Activated naive CD8-positive, alpha-beta T cell treated with anti-CD3 and anti-CD28 coated beads, Interleukin-2, amount 50 U/mL, for 24 hours (primary cell): ENCODE measurements around the gene FSTL3.

Experiments
- ATAC-seq: fragments of 150-1000 bp; cut with Tn5 transposase; one replicate; pipeline ENCODE4 v1.10.0; 2021
- DNase-seq: peaks from one replicate; pipeline ENCODE4 v3.0.0; 2021
- H3K27ac Mint-ChIP-seq: one replicate; pipeline ENCODE4 v1.8.0; 2021; ENCODE audit warnings: mild to moderate bottlenecking, mixed read lengths
- H3K27me3 Mint-ChIP-seq: one replicate; pipeline ENCODE4 v1.8.0; 2021; ENCODE audit warnings: mixed read lengths
- H3K36me3 Mint-ChIP-seq: one replicate; pipeline ENCODE4 v1.8.0; 2021; ENCODE audit warnings: low read depth, mixed read lengths
- H3K4me1 Mint-ChIP-seq: one replicate; pipeline ENCODE4 v1.8.0; 2021; ENCODE audit warnings: mixed read lengths
- H3K4me3 Mint-ChIP-seq: one replicate; pipeline ENCODE4 v1.8.0; 2021; ENCODE audit warnings: mild to moderate bottlenecking, moderate library complexity, mixed read lengths
- H3K9me3 Mint-ChIP-seq: one replicate; pipeline ENCODE4 v1.8.0; 2021; ENCODE audit warnings: mixed read lengths

The FSTL3 gene

DNA sequence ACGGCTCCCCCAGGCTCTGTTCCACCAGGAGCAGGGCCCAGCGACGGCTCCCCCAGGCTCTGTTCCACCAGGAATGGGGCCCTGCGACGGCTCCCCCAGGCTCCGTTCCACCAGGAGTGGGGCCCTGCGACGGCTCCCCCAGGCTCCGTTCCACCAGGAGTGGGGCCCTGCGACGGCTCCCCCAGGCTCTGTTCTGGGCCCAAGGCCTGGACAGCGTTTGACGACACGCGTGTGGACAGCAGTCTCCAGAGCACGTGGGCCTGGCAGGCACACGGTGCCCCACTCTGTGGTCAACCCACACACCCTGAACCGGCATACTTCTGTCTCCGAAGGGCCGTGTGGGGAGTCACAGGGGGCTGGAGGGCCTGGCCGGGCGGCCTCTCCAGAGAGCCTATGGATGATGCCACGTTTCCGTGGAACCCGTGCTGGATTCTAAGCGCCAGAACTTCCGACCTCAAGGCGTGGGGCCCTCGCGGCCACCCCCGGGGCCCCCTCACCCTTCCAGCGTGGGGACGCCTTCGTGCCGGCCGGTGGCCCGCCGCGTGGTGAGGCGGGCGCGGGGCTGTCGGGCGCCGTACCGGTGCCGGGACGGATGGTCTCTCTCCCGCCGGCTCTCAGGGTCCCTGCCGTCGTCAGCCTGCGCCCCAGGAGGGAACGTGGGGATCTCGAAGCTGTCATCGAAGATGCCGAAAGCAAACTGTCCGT is 24.9 kb upstream of the FSTL3 start:
- Mint-ChIP-seq H3K4me3 (no peak overlapping the region), H3K9me3 (no peaks in the 10 kb centered on the region)

DNA sequence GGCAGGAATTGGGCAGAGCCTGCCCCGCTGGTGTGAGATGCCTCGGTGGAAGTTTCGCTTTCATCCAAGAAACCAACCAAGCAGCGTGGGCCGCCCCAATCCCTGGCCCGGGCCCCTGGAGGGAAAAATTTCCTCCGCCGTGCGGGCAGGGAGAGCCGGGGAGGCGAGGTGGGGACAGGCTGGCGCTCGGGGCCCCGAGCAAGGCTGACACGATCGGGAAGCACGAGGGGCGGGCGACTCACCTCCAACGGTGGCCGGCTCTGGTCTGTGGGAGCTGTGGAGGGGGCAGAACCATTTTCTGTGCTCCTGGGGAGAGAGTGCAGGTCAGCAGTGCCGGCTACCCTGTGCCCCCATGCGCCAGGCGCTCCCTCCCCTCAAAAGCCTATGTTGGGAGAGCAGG is 24.2 kb upstream of the FSTL3 start:
- H3K27me3 Mint-ChIP-seq, result no peaks in the 10 kb centered on the region
- DNase-seq (no peak), ATAC-seq (no peak)
- peaks cover 23% of the 10 kb centered on the region for H3K4me1 Mint-ChIP-seq
- H3K4me3 Mint-ChIP-seq, result no peak overlapping the region
- H3K36me3 Mint-ChIP-seq, result peaks cover 15% of the 10 kb centered on the region
- H3K9me3 Mint-ChIP-seq, result no peaks in the 10 kb centered on the region
- no peak overlapping the region for H3K27ac Mint-ChIP-seq

More for the DNA sequence above, 24.9 kb upstream of the FSTL3 start:
- no peaks in the 10 kb centered on the region for H3K27me3 Mint-ChIP-seq
- no peak for DNase-seq
- H3K27ac Mint-ChIP-seq, result no peak overlapping the region
- H3K36me3 Mint-ChIP-seq, result peaks cover 17% of the 10 kb centered on the region
- H3K4me1 Mint-ChIP-seq, result peaks cover 19% of the 10 kb centered on the region
- no peak for ATAC-seq

GRCh38 chr19:652467-653389 is 23.5 kb upstream of the FSTL3 start:
- DNase-seq (no peak), ATAC-seq (no peak)
- H3K27ac Mint-ChIP-seq, result no peak overlapping the region
- H3K4me1 Mint-ChIP-seq, result peaks cover 29% of the 10 kb centered on the region
- H3K27me3 Mint-ChIP-seq, result no peaks in the 10 kb centered on the region
- no peak overlapping the region for H3K4me3 Mint-ChIP-seq
- H3K9me3 Mint-ChIP-seq, result no peaks in the 10 kb centered on the region
- H3K36me3 Mint-ChIP-seq, result peaks cover 15% of the 10 kb centered on the region

DNA sequence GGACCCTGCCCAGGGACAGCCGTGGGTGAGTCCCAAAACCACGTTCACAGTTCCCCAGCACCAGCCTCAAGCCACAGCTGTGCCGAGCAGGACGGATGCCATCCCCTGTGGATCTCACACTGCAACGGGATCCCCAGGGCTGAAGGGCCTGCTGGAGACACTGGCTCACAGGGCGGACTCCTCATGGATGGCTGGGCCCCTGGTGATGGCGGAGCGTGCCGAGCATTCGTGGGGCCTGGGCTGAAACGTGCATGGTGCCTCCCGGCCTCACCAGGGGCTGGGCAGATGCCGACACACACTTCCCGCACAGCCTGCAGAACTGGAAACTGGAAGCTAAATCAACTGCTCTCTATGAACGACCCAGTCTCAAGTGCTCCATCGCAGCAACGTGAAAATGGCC is 22.8 kb upstream of the FSTL3 start:
- Mint-ChIP-seq H3K9me3 (no peaks in the 10 kb centered on the region), H3K36me3 (peaks cover 15% of the 10 kb centered on the region), H3K4me3 (no peak overlapping the region), H3K27ac (no peak overlapping the region), H3K4me1 (peaks cover 31% of the 10 kb centered on the region), H3K27me3 (no peaks in the 10 kb centered on the region)
- no peak for DNase-seq
- no peak for ATAC-seq

- no peak for ATAC-seq
- no peak overlapping the region for H3K4me3 Mint-ChIP-seq
- DNase-seq, result no peak
- H3K36me3 Mint-ChIP-seq, result peaks cover 14% of the 10 kb centered on the region
- no peaks in the 10 kb centered on the region for H3K27me3 Mint-ChIP-seq
- H3K4me1 Mint-ChIP-seq, result peaks cover 48% of the 10 kb centered on the region
- no peak overlapping the region for H3K27ac Mint-ChIP-seq
- H3K9me3 Mint-ChIP-seq, result no peaks in the 10 kb centered on the region
Observed at GRCh38 chr19:655691-656090, 20.5 kb upstream of the FSTL3 start.

DNA sequence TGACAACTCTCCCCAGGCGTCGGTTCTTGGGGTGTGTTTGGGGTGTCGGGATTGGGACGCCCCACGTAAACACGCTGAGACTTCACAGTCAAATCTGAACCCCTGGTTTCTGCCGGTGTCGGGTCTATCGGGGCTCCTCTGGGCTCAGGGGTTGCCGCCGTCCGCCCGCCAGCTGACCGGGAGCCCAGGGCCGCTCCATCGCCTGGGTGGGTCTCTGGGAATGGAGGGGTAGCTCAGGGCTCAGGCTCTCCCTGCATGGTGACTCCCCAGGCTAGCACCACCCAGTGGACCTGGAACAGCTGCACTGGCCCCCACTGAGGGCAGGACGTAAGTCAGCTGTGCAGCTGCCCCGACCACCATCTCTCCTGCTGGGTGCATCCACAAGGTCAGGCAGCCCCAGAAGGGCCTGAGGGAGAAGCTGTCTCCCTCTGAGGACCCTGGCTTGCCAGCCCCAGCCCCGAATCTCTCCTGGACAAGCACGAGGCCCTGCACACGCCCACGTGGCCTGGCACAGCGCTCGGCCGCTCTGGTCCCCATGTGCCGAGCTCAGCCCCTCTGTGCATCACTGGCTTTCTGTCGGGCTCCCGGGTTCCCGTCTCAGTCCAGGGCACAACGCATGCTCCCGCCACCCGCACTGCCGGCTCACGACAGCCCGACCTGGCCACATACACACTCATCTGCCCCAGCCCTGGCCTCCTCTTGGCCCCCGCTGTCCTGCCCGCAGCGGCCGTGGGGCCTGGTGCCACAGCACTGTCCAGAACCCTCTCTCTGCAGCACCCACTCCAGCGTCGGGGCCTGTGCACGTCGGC is 19.2 kb upstream of the FSTL3 start:
- ATAC-seq (no peak), DNase-seq (no peak)
- H3K27ac Mint-ChIP-seq, result no peak overlapping the region
- H3K9me3 Mint-ChIP-seq, result no peaks in the 10 kb centered on the region
- no peaks in the 10 kb centered on the region for H3K27me3 Mint-ChIP-seq
- peaks cover 18% of the 10 kb centered on the region for H3K36me3 Mint-ChIP-seq
- H3K4me1 Mint-ChIP-seq, result peaks cover 53% of the 10 kb centered on the region
- H3K4me3 Mint-ChIP-seq, result no peak overlapping the region

DNA sequence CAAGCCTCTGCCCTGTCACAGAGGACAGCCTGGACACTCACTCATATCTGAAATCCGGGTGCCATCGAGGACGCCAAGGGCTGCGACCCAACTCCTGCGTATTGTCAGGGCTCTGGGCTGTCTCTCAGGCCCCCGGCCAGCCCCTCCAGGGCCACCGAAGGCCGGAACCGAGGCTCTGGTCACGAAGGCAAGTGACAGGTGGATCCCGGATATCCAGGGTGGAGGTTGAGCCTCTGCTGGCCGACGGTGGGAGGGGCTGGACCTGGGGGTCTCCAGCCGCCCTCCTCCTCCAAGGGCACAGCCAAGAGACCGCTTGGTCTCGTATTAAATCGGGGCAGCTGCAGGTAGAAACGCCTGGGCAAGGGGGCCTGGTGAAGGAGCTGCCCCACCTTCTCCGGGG is 18.6 kb upstream of the FSTL3 start:
- no peak overlapping the region for H3K4me3 Mint-ChIP-seq
- no peaks in the 10 kb centered on the region for H3K9me3 Mint-ChIP-seq
- H3K4me1 Mint-ChIP-seq, result peaks cover 53% of the 10 kb centered on the region
- H3K27me3 Mint-ChIP-seq, result no peaks in the 10 kb centered on the region
- peaks cover 18% of the 10 kb centered on the region for H3K36me3 Mint-ChIP-seq
- no peak for DNase-seq
- no peak overlapping the region for H3K27ac Mint-ChIP-seq
- no peak for ATAC-seq

- Mint-ChIP-seq H3K36me3 (peaks cover 18% of the 10 kb centered on the region), H3K27me3 (no peaks in the 10 kb centered on the region), H3K9me3 (no peaks in the 10 kb centered on the region), H3K4me3 (no peak overlapping the region), H3K4me1 (peaks cover 53% of the 10 kb centered on the region), H3K27ac (no peak overlapping the region)
- ATAC-seq, result no peak
- DNase-seq, result no peak
Observed at GRCh38 chr19:658059-658839, 17.9 kb upstream of the FSTL3 start.

DNA sequence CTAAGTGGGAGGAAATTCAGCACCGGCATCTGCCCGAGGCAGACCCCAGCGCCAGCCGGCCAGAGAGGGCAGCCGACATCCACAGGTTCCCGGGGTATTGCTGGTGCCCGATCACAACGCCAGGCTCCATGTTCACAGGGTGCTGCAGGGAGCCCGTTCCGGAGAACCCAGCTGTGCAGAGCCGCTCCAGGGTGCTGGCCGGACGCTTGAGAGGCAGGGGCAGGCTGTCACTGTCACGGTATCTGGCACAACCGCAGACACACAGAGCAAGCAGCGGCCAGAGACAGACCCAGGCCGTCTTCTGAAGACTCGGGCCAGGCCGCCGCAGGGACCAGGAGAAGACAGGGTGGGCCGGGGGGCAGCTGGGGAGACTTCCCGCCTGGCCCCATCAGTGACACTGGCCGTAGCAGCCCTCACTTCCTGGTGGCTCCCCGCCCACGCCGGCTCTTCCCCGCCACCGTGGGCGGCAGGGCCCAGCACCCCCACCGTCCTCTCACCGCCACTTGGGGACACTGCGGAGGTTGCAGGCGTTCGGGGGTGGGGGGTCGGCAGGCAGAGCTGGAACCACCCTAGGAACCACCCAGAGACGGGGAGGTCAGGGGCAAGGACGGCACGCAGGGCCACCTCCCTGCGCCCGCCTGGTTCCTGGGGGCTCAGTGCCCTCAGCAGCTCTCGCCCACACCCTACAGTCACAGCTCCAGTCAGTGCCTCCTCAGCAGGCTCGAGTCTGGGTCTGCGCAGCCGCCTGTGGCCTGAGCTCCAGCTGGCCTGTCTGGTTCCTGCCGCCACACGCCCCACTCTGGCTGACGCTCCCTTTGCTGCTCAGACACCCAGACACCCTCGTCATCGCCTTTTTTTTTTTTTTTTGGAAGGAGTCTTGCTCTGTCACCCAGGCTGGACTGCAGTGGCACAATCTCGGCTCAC is 17.0 kb upstream of the FSTL3 start:
- ATAC-seq (no peak), DNase-seq (no peak)
- H3K27ac Mint-ChIP-seq, result peak overlapping the region; percentile 90
- H3K9me3 Mint-ChIP-seq, result no peaks in the 10 kb centered on the region
- H3K27me3 Mint-ChIP-seq, result no peaks in the 10 kb centered on the region
- peaks cover 58% of the 10 kb centered on the region for H3K4me1 Mint-ChIP-seq
- peak overlapping the region; percentile 95 for H3K4me3 Mint-ChIP-seq
- peaks cover 14% of the 10 kb centered on the region for H3K36me3 Mint-ChIP-seq

DNA sequence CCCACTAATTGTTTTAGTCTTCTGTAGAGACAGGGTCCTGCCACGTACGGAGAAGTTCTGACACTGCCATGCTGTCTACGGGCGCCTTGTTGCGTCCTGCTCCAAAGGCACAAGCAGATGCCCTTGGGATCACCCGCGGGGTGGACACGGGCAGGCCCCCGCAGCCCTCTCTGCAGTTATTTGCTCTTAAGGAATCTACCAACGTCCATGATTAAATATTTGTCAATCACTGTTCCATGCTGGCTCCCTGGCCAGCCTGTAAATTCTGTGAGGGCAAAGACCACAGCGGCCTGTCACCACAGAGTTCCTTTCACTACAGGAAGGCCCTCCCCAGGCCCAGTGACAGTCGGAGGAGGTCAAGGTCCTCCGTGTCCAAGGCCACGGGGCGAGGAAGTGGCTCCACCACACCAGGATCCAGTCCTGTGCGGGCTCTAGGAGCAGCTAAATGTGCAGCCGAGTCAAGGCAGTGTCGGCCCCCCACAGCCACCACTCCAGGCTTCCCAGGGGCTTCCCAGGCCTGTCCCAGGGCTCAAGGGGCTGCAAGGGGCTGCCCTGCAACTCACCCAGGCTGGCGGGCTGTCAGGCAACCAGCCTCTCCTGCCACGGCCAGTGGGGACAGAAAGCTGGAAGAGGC is 15.3 kb upstream of the FSTL3 start:
- no peaks in the 10 kb centered on the region for H3K9me3 Mint-ChIP-seq
- H3K27ac Mint-ChIP-seq, result peak overlapping the region; percentile 90
- peaks cover 7% of the 10 kb centered on the region for H3K36me3 Mint-ChIP-seq
- DNase-seq (no peak), ATAC-seq (no peak)
- peak overlapping the region; percentile 95 for H3K4me3 Mint-ChIP-seq
- H3K27me3 Mint-ChIP-seq, result no peaks in the 10 kb centered on the region
- H3K4me1 Mint-ChIP-seq, result peaks cover 55% of the 10 kb centered on the region

- H3K4me1 Mint-ChIP-seq, result peaks cover 49% of the 10 kb centered on the region
Observed at GRCh38 chr19:661427-662196, 14.6 kb upstream of the FSTL3 start.

DNA sequence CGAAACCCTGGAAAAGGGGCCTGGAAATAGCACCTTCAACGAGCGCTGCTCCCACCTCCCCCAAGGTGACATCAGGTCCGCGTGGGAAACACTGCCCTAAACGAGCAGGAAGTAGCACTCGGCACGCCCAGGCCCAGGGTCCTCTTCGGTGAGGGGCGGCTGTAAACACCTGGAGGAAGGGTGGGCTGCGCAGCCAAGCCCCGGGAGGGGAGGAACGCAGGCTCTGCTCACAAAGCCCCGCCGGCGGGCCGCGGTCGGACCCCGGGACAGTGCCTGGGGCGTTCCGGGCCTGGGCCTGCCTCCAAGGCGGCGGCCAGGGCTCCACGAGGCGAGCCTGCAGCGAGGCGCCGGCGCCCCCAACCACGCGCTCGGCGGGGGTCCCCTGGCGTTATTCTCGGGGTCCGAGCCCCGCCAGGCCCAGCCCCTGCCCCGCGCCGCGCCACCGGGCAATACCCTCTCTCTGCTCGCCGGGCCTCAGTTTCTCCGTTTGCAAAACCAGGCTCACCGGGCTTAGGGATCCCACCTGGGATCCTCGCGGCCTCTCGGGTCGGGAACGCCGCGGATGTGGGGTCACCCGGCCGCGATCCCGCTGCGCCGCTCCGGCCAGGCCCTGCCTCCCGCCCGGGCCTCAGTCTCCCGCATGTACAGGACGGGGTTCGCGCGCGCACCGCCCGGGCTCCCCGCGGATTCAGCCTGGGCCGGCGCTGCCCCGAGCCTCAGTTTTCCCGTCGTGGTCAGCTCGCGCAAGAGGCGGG is 13.8 kb upstream of the FSTL3 start:
- Mint-ChIP-seq H3K4me1 (peaks cover 45% of the 10 kb centered on the region), H3K4me3 (peak overlapping the region; percentile 95), H3K27me3 (no peaks in the 10 kb centered on the region), H3K27ac (peak overlapping the region; percentile 90), H3K9me3 (no peaks in the 10 kb centered on the region), H3K36me3 (peaks cover 7% of the 10 kb centered on the region)
- DNase-seq (peak; percentile 77), ATAC-seq (peak; percentile 38)

More at GRCh38 chr19:661427-662196, 14.6 kb upstream of the FSTL3 start:
- H3K27ac Mint-ChIP-seq, result peak overlapping the region; percentile 90
- ATAC-seq (peak; percentile 53), DNase-seq (peak; percentile 68)
- H3K27me3 Mint-ChIP-seq, result no peaks in the 10 kb centered on the region
- peaks cover 7% of the 10 kb centered on the region for H3K36me3 Mint-ChIP-seq
- H3K4me3 Mint-ChIP-seq, result peak overlapping the region; percentile 95
- no peaks in the 10 kb centered on the region for H3K9me3 Mint-ChIP-seq
